ENCODE data around the gene ASGR2. TPM values are rescaled to one million over a fixed set of nuclear protein-coding genes. Genes with fewer than 3 reads are reported as not detected.

Gene ASGR2
- total RNA-seq, result not detected in 2 replicates

GRCh38 chr17:7114241-7114874 lies at the start of gene ASGR2:
Gene ASGR2, minus strand, starts transcription at chr17:7114822. Its CDS starts 582 bp downstream, at chr17:7114240.

GRCh38 chr17:7079581-7080455 lies 34.8 kb downstream of the ASGR2 start, which contains the start of gene CLEC10A:
Gene CLEC10A, minus strand, starts transcription at chr17:7080251. Its CDS starts 1,439 bp downstream, at chr17:7078812.

Other genes with a start within 250 kb of the ASGR2 start
- gene ALOX12, start 118.8 kb downstream of the ASGR2 start, total RNA-seq, result under 0.01 TPM in 1 of 2 replicates, not detected in the other
- 271 and 327 TPM in 2 replicates for gene RNASEK, start 102.2 kb downstream of the ASGR2 start, total RNA-seq
- under 0.01 and 0.13 TPM in 2 replicates for gene BCL6B, start 91.8 kb downstream of the ASGR2 start, total RNA-seq
- 2.8 and 3.0 TPM in 2 replicates for gene SLC16A13, start 78.8 kb downstream of the ASGR2 start, total RNA-seq
- gene SLC16A11, start 70.7 kb downstream of the ASGR2 start, total RNA-seq, result 0.13 and 0.16 TPM in 2 replicates
- not detected in 2 replicates for gene CLEC10A, start 34.6 kb downstream of the ASGR2 start, total RNA-seq
- 0.63 and 1.6 TPM in 2 replicates for gene ASGR1, start 64.5 kb upstream of the ASGR2 start, total RNA-seq
- gene DLG4, start 105.0 kb upstream of the ASGR2 start, total RNA-seq, result 6.7 and 13.9 TPM in 2 replicates
- gene ACADVL, start 105.1 kb upstream of the ASGR2 start, total RNA-seq, result 261 and 318 TPM in 2 replicates
- gene DVL2, start 119.7 kb upstream of the ASGR2 start, total RNA-seq, result 51.0 and 69.3 TPM in 2 replicates
- gene PHF23, start 124.6 kb upstream of the ASGR2 start, total RNA-seq, result 27.4 and 45.8 TPM in 2 replicates
- 262 and 715 TPM in 2 replicates for gene GABARAP, start 127.6 kb upstream of the ASGR2 start, total RNA-seq
- gene CTDNEP1, start 136.9 kb upstream of the ASGR2 start, total RNA-seq, result 78.1 and 103 TPM in 2 replicates
- 37.9 and 42.0 TPM in 2 replicates for gene ELP5, start 137.4 kb upstream of the ASGR2 start, total RNA-seq
- gene CLDN7, start 147.7 kb upstream of the ASGR2 start, total RNA-seq, result 12.4 and 33.1 TPM in 2 replicates
- under 0.01 and 0.76 TPM in 2 replicates for gene SLC2A4, start 166.9 kb upstream of the ASGR2 start, total RNA-seq
- gene YBX2, start 179.8 kb upstream of the ASGR2 start, total RNA-seq, result 0.16 and 0.63 TPM in 2 replicates
- 263 and 774 TPM in 2 replicates for gene EIF5A, start 192.8 kb upstream of the ASGR2 start, total RNA-seq
- gene GPS2, start 200.5 kb upstream of the ASGR2 start, total RNA-seq, result 42.2 and 68.3 TPM in 2 replicates
- 13.1 and 14.7 TPM in 2 replicates for gene NEURL4, start 214.5 kb upstream of the ASGR2 start, total RNA-seq
- 0.38 and 0.65 TPM in 2 replicates for gene ACAP1, start 221.7 kb upstream of the ASGR2 start, total RNA-seq
- gene KCTD11, start 237.3 kb upstream of the ASGR2 start, total RNA-seq, result 13.5 and 19.6 TPM in 2 replicates
- not detected in 2 replicates for gene TMEM95, start 240.3 kb upstream of the ASGR2 start, total RNA-seq